ENCODE data around the gene PRR18. TPM values are rescaled to one million over a fixed set of nuclear protein-coding genes. Genes with fewer than 3 reads are reported as not detected.
A peak's percentile ranks its signal among the peaks of the same experiment; 100 is the strongest.

The PRR18 gene
- not detected for total RNA-seq (2021; ENCODE audit: unreplicated experiment)
- not detected in 2 replicates for polyA plus RNA-seq (2012)
- percentile 21 among the genes with signal in this experiment for Bru-seq, nascent RNA
- BruChase-seq, experiment 1, labeled RNA remaining after a 6-hour chase, result percentile 32 among the genes with signal in this experiment
- percentile 26 among the genes with signal in this experiment for BruChase-seq, experiment 2, labeled RNA remaining after a 2-hour chase
- long read RNA-seq, result 0 reads

- Histone ChIP-seq H4K20me1 (ENCODE audit: insufficient read depth) (no peaks in the 10 kb centered on the region), H3K9ac (ENCODE audit: low read length) (no peak within 1 kb of the TSS), H2AFZ (ENCODE audit: low read depth, low read length, poor library complexity, severe bottlenecking) (no peak within 1 kb of the TSS), H3K4me2 (ENCODE audit: low read length) (no peak within 1 kb of the TSS), H3K4me1 (ENCODE audit: control insufficient read depth in 1 of 2, insufficient read depth in 2 of 2, low read length in 2 of 2) (peaks cover 0 to 3% of the 10 kb centered on the region in 2 experiments; a peak in 1 of 4 replicates), H3K4me3 (replicated peaks in 1 of 2; ENCODE audit: low read depth in 1 of 2, low read length in 2 of 2) (no peak within 1 kb of the TSS), H3K79me2 (ENCODE audit: insufficient read depth, low read length) (no peaks in the 10 kb centered on the region), H3K36me3 (ENCODE audit: control insufficient read depth in 1 of 2, insufficient read depth in 2 of 2, low read length in 2 of 2) (no peaks in the 10 kb centered on the region), H3K27me3 (ENCODE audit: insufficient read depth, low read length) (no peaks in the 10 kb centered on the region), H3K9me3 (ENCODE audit: control insufficient read depth in 1 of 2, insufficient read depth in 1 of 2, low read depth in 1 of 2, low read length in 2 of 2) (no peaks in the 10 kb centered on the region), H3K9me2 (ENCODE audit: insufficient read depth) (no peaks in the 10 kb centered on the region), H3K27ac (ENCODE audit: low read depth, low read length) (no peak within 1 kb of the TSS)
- ATAC-seq, result no peak
- intact Hi-C loops (cut with micrococcal nuclease), result no loop called here
- ChIA-PET RAD21 (ENCODE audit: low non-redundant PET in 1 of 2, low total read pairs in 2 of 2, uncharacterized antibody in 2 of 2, unreplicated experiment in 2 of 2) (no interaction called here), POLR2A (no interaction called here), CTCF (no interaction called here)
- BruUV-seq (replicated peaks), result no TSS peak
- TF ChIP-seq, protein P1, sequence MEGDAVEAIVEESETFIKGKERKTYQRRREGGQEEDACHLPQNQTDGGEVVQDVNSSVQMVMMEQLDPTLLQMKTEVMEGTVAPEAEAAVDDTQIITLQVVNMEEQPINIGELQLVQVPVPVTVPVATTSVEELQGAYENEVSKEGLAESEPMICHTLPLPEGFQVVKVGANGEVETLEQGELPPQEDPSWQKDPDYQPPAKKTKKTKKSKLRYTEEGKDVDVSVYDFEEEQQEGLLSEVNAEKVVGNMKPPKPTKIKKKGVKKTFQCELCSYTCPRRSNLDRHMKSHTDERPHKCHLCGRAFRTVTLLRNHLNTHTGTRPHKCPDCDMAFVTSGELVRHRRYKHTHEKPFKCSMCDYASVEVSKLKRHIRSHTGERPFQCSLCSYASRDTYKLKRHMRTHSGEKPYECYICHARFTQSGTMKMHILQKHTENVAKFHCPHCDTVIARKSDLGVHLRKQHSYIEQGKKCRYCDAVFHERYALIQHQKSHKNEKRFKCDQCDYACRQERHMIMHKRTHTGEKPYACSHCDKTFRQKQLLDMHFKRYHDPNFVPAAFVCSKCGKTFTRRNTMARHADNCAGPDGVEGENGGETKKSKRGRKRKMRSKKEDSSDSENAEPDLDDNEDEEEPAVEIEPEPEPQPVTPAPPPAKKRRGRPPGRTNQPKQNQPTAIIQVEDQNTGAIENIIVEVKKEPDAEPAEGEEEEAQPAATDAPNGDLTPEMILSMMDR (IDR thresholded peaks at IDR 0.05 in 2 of 3, conservative IDR thresholded peaks at IDR 0.05 in 1 of 3; ENCODE audit: borderline replicate concordance in 1 of 3, insufficient read depth in 1 of 3, low read depth in 2 of 3, low read length in 2 of 3), result no peak
- TF ChIP-seq POLR2AphosphoS5 (IDR thresholded peaks at IDR 0.05; ENCODE audit: low read depth, low read length), result no peak
- DNase-seq (ENCODE audit: low read depth, low spot score), result no peak
Observed at GRCh38 chr6:166308033-166308768, at the start of gene PRR18. Gene PRR18, minus strand, starts transcription at chr6:166308392. Its CDS starts 250 bp downstream, at chr6:166308142.

DNA sequence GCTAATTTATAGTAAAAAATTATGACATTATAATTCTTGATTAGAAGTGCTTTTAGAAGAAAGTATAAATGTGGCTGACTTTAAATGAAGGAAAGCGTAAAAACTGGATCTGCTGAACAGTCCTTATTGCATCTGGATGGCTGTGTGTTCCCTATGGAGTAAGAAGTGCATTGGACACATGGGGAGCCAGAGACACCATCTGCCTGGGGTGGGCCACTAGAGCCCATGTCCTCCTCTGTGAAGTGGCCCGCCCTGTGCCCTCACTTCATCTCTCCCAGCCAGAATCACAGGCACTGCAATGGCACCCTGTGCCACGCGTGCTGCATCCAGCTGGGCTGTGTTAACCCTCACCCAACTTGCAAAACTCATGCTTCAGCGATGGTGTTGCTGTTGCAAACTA is 47.4 kb upstream of the PRR18 start:
- BruUV-seq (replicated peaks), result no TSS peak
- intact Hi-C loops (cut with micrococcal nuclease), result no loop called here
- POLR2A ChIA-PET, result no interaction called here

More for the DNA sequence above, 47.4 kb upstream of the PRR18 start:
- H3K9me3 ChIP-seq (ENCODE audit: control insufficient read depth in 1 of 2, insufficient read depth in 1 of 2, low read depth in 1 of 2, low read length in 2 of 2), result no peaks in the 10 kb centered on the region
- no peaks in the 10 kb centered on the region for H3K4me1 ChIP-seq (ENCODE audit: control insufficient read depth in 1 of 2, insufficient read depth in 2 of 2, low read length in 2 of 2)
- RAD21 ChIA-PET (ENCODE audit: low non-redundant PET in 1 of 2, low total read pairs in 2 of 2, uncharacterized antibody in 2 of 2, unreplicated experiment in 2 of 2), result no interaction called here
- DNase-seq (ENCODE audit: low read depth, low spot score) (no peak), ATAC-seq (no peak)
- peaks cover 9% of the 10 kb centered on the region for H3K27me3 ChIP-seq (ENCODE audit: insufficient read depth, low read length)
- H3K9ac ChIP-seq (ENCODE audit: low read length), result no peak overlapping the region
- no peaks in the 10 kb centered on the region for H4K20me1 ChIP-seq (ENCODE audit: insufficient read depth)
- no peaks in the 10 kb centered on the region for H3K79me2 ChIP-seq (ENCODE audit: insufficient read depth, low read length)
- no peak overlapping the region for H2AFZ ChIP-seq (ENCODE audit: low read depth, low read length, poor library complexity, severe bottlenecking)
- H3K4me2 ChIP-seq (ENCODE audit: low read length), result no peak overlapping the region
- H3K36me3 ChIP-seq (ENCODE audit: control insufficient read depth in 1 of 2, insufficient read depth in 2 of 2, low read length in 2 of 2), result no peaks in the 10 kb centered on the region
- no peak for TF ChIP-seq TCF7L2 (IDR thresholded peaks at IDR 0.05; ENCODE audit: borderline replicate concordance, extremely low read depth, insufficient read depth, insufficient read length)
- TF ChIP-seq ZBTB33 (IDR thresholded peaks at IDR 0.05; ENCODE audit: extremely low read depth, insufficient replicate concordance, low read length), result no peak
- no peak for TF ChIP-seq SIN3A (IDR thresholded peaks at IDR 0.05; ENCODE audit: low read depth)
- TF ChIP-seq EZH2phosphoT487 (IDR thresholded peaks at IDR 0.05; ENCODE audit: borderline replicate concordance), result no peak
- TF ChIP-seq, protein P1 (IDR thresholded peaks at IDR 0.05 in 2 of 3, conservative IDR thresholded peaks at IDR 0.05 in 1 of 3; ENCODE audit: borderline replicate concordance in 1 of 3, insufficient read depth in 1 of 3, low read depth in 2 of 3, low read length in 2 of 3), result no peak
- CTCF ChIA-PET, result interaction anchor here (0.8 kb wide), 1 partner anchor 26 kb away, joined by 3 read pairs; no protein-coding TSS in a partner anchor
- H3K4me3 ChIP-seq (replicated peaks in 1 of 2; ENCODE audit: low read depth in 1 of 2, low read length in 2 of 2), result no peak overlapping the region
- H3K27ac ChIP-seq (ENCODE audit: low read depth, low read length), result no peak overlapping the region
- H3K9me2 ChIP-seq (ENCODE audit: insufficient read depth), result no peaks in the 10 kb centered on the region
